Stimulated activated CD8-positive, alpha-beta memory T cell treated with anti-CD3 and anti-CD28 coated beads, Interleukin-4, amount 100 ng/mL, for 1 hour (primary cell): Measurements from ENCODE around the gene CAVIN3.

ENCODE experiments used
- DNase-seq, 2 donors: peaks; one replicate each; pipeline ENCODE4 v3.0.0-alpha.2; 2020; ENCODE audit warnings: low read depth in 2 of 2, low spot score in 1 of 2

The CAVIN3 gene

DNA sequence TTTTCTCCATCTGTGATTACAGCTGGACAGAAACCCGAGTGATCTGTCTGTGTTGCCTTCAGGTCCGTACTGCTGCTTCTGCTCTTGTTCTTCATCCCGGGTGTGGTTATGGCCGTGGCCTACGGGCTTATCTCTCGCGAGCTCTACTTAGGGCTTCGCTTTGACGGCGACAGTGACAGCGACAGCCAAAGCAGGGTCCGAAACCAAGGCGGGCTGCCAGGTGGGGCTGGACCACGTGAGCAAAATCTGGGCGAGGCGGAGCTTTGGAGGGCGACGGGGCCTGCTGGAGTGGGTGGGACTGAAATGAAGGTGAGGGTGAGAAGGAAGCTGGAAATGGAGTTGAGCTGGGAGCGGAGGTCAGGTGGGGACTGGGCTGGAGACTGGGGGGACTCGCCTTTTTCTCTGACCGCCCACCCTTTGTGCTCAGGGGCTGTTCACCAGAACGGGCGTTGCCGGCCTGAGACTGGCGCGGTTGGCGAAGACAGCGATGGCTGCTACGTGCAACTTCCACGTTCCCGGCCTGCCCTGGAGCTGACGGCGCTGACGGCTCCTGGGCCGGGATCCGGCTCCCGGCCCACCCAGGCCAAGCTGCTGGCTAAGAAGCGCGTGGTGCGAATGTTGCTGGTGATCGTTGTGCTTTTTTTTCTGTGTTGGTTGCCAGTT is 49.6 kb downstream of the CAVIN3 start:
- no peak for DNase-seq

DNA sequence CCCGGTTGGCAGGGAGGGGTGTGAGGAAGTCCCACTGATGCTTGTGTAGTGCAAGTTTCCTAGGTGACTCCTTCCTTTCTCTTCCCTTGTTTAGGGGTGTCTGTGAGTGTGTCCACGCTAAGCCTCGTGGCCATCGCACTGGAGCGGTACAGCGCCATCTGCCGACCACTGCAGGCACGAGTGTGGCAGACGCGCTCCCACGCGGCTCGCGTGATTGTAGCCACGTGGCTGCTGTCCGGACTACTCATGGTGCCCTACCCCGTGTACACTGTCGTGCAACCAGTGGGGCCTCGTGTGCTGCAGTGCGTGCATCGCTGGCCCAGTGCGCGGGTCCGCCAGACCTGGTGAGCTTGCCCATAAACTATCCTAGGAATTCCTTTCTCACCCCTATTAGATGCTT is 50.3 kb downstream of the CAVIN3 start:
- DNase-seq = no peak
